DND-41 (cell line): ENCODE data around the gene PIK3CG.

ENCODE experiments used
- ATAC-seq: fragments of 200-7000 bp; cut with Tn5 transposase; 3 replicates; pipeline ENCODE4 v1.9.1; 2021; ENCODE audit warnings: low read depth; ENCODE audit not compliant: insufficient read depth
- DNase-seq: peaks from one replicate; pipeline ENCODE4 v3.0.0-alpha.2; 2020
- H2AFZ ChIP-seq: 2 replicates; pipeline ENCODE4 v1.6.0; 2012; ENCODE audit warnings: low read depth, low read length
- H3K27ac ChIP-seq: 2 replicates; pipeline ENCODE4 v1.5.1; 2012; ENCODE audit warnings: low read length, inconsistent platforms
- H3K27me3 ChIP-seq: fragments of 200-600 bp; sonication (generic); 2 replicates; pipeline ENCODE4 v1.6.0; 2012; ENCODE audit warnings: low read length, mild to moderate bottlenecking, inconsistent platforms; ENCODE audit not compliant: insufficient read depth, poor library complexity
- H3K36me3 ChIP-seq: 2 replicates; pipeline ENCODE4 v1.5.1; 2012; ENCODE audit warnings: low read length, inconsistent platforms; ENCODE audit not compliant: insufficient read depth
- H3K4me1 ChIP-seq: 2 replicates; pipeline ENCODE4 v1.5.1; 2012; ENCODE audit warnings: mild to moderate bottlenecking, low read length; ENCODE audit not compliant: insufficient read depth
- H3K4me2 ChIP-seq: 2 replicates; pipeline ENCODE4 v1.6.0; 2012; ENCODE audit warnings: mild to moderate bottlenecking, moderate library complexity, low read length, inconsistent platforms; ENCODE audit not compliant: insufficient read depth
- H3K4me3 ChIP-seq, 2 experiments: fragments of 200-600 bp in 1 of 2; shearing (Covaris generic) in 1 of 2; 2 replicates each; pipeline ENCODE4 v1.5.1; 2012 to 2016; ENCODE audit warnings: inconsistent platforms in 2 of 2, low read length in 2 of 2, mild to moderate bottlenecking in 2 of 2, low read depth in 1 of 2, moderate library complexity in 1 of 2
- H3K79me2 ChIP-seq: 2 replicates; pipeline ENCODE4 v1.6.0; 2012; ENCODE audit warnings: low read length, inconsistent platforms; ENCODE audit not compliant: insufficient read depth
- H3K9ac ChIP-seq: 2 replicates; pipeline ENCODE4 v1.6.0; 2012; ENCODE audit warnings: low read depth, mild to moderate bottlenecking, inconsistent platforms, low read length, moderate library complexity
- H3K9me3 ChIP-seq: 2 replicates; pipeline ENCODE4 v1.5.1; 2012; ENCODE audit warnings: low read length, moderate library complexity, mild to moderate bottlenecking, inconsistent platforms; ENCODE audit not compliant: insufficient read depth, severe bottlenecking
- H4K20me1 ChIP-seq: 2 replicates; pipeline ENCODE4 v1.6.0; 2012; ENCODE audit warnings: low read length; ENCODE audit not compliant: insufficient read depth
- CTCF ChIP-seq: IDR thresholded peaks from 2 replicates; pipeline ENCODE4 v1.5.1; 2012; ENCODE audit warnings: borderline replicate concordance, low read length, moderate library complexity, mild to moderate bottlenecking; ENCODE audit not compliant: poor library complexity, severe bottlenecking; ENCODE audit errors: extremely low read depth
- EZH2 ChIP-seq: IDR thresholded peaks from 3 replicates; pipeline ENCODE4 v1.6.1; 2012; ENCODE audit warnings: borderline replicate concordance, low read depth, mild to moderate bottlenecking, moderate library complexity, low read length, inconsistent platforms; ENCODE audit not compliant: severe bottlenecking

The PIK3CG gene

GRCh38 chr7:106885652-106886051, 20.6 kb downstream of the PIK3CG start:
- Histone ChIP-seq H3K4me1 (no peaks in the 10 kb centered on the region), H3K4me2 (no peak overlapping the region), H3K27me3 (no peaks in the 10 kb centered on the region), H4K20me1 (no peaks in the 10 kb centered on the region), H2AFZ (no peak overlapping the region), H3K4me3 (no peak overlapping the region), H3K9ac (no peak overlapping the region), H3K36me3 (peaks cover 91% of the 10 kb centered on the region), H3K9me3 (no peaks in the 10 kb centered on the region), H3K79me2 (no peaks in the 10 kb centered on the region), H3K27ac (no peak overlapping the region)
- DNase-seq (no peak), ATAC-seq (no peak)
- TF ChIP-seq EZH2 (no peak), CTCF (no peak)

GRCh38 chr7:106887421-106887820, 22.3 kb downstream of the PIK3CG start:
- Histone ChIP-seq H3K36me3 (peaks cover 90% of the 10 kb centered on the region), H3K4me2 (no peak overlapping the region), H3K9me3 (no peaks in the 10 kb centered on the region), H4K20me1 (no peaks in the 10 kb centered on the region), H3K9ac (no peak overlapping the region), H3K27ac (no peak overlapping the region), H2AFZ (no peak overlapping the region), H3K4me3 (no peak overlapping the region), H3K79me2 (no peaks in the 10 kb centered on the region), H3K4me1 (no peaks in the 10 kb centered on the region), H3K27me3 (no peaks in the 10 kb centered on the region)
- no peak for TF ChIP-seq EZH2
- no peak for TF ChIP-seq CTCF
- DNase-seq = no peak
- no peak for ATAC-seq

GRCh38 chr7:106888204-106888603, 23.1 kb downstream of the PIK3CG start:
- Histone ChIP-seq H3K9ac (no peak overlapping the region), H3K27me3 (no peaks in the 10 kb centered on the region), H3K36me3 (peaks cover 90% of the 10 kb centered on the region), H3K4me3 (no peak overlapping the region), H4K20me1 (no peaks in the 10 kb centered on the region), H3K79me2 (no peaks in the 10 kb centered on the region), H3K4me1 (no peaks in the 10 kb centered on the region), H3K9me3 (no peaks in the 10 kb centered on the region), H2AFZ (no peak overlapping the region), H3K27ac (no peak overlapping the region), H3K4me2 (no peak overlapping the region)
- no peak for ATAC-seq
- no peak for TF ChIP-seq EZH2
- no peak for TF ChIP-seq CTCF
- no peak for DNase-seq

- DNase-seq (no peak), ATAC-seq (no peak)
- Histone ChIP-seq H3K4me3 (no peak overlapping the region), H4K20me1 (no peaks in the 10 kb centered on the region), H3K79me2 (no peaks in the 10 kb centered on the region), H3K27me3 (no peaks in the 10 kb centered on the region), H3K9ac (no peak overlapping the region), H3K9me3 (no peaks in the 10 kb centered on the region), H3K4me2 (no peak overlapping the region), H2AFZ (no peak overlapping the region), H3K4me1 (peaks cover 8% of the 10 kb centered on the region; the same call in 1 of the 2 replicates), H3K27ac (no peak overlapping the region), H3K36me3 (peaks cover 84% of the 10 kb centered on the region)
- no peak for TF ChIP-seq EZH2
- TF ChIP-seq CTCF = no peak
Observed at GRCh38 chr7:106890952-106891351, 25.9 kb downstream of the PIK3CG start.
